Smooth muscle cell (in vitro differentiated cells): ENCODE data around the gene SLC29A3. TPM values are rescaled to one million over a fixed set of nuclear protein-coding genes. Genes with fewer than 3 reads are reported as not detected.
A peak's percentile ranks its signal among the peaks of the same experiment; 100 is the strongest.

Experiments used
- DNase-seq: peaks from one replicate; lab custom pipeline; 2025; ENCODE audit not compliant: unreplicated experiment; lab: John Stamatoyannopoulos, UW
- H2AFZ ChIP-seq: fragments of 200-600 bp; sonication (generic); 2 replicates; pipeline ENCODE4 v1.6.0; 2016; ENCODE audit warnings: antibody characterized with exemption, low read depth, mild to moderate bottlenecking
- H3F3A ChIP-seq: fragments of 200-600 bp; sonication (generic); 2 replicates; pipeline ENCODE4 v1.6.0; 2017; ENCODE audit warnings: antibody characterized with exemption, low read depth
- H3K27ac ChIP-seq: fragments of 200-600 bp; sonication (generic); 2 replicates; pipeline ENCODE4 v1.5.1; 2016; ENCODE audit warnings: low read depth, mild to moderate bottlenecking
- H3K27me3 ChIP-seq: fragments of 200-600 bp; sonication (generic); 2 replicates; pipeline ENCODE4 v1.6.1; 2016; ENCODE audit warnings: low read depth, mild to moderate bottlenecking
- H3K36me3 ChIP-seq: fragments of 200-600 bp; sonication (generic); 2 replicates; pipeline ENCODE4 v1.5.1; 2016; ENCODE audit warnings: low read depth
- H3K4me1 ChIP-seq: fragments of 200-600 bp; sonication (generic); 2 replicates; pipeline ENCODE4 v1.5.1; 2016; ENCODE audit warnings: low read depth
- H3K4me2 ChIP-seq: fragments of 200-600 bp; sonication (generic); 2 replicates; pipeline ENCODE4 v1.6.0; 2016; ENCODE audit warnings: mild to moderate bottlenecking
- H3K4me3 ChIP-seq: fragments of 200-600 bp; sonication (generic); 2 replicates; pipeline ENCODE4 v1.5.1; 2016; ENCODE audit warnings: mild to moderate bottlenecking
- H3K79me2 ChIP-seq: fragments of 200-600 bp; sonication (generic); 2 replicates; pipeline ENCODE4 v1.6.0; 2016; ENCODE audit warnings: low read depth, mild to moderate bottlenecking
- H3K9ac ChIP-seq: fragments of 200-600 bp; sonication (generic); 2 replicates; pipeline ENCODE4 v1.6.0; 2016; ENCODE audit warnings: low read depth
- H3K9me3 ChIP-seq: fragments of 200-600 bp; sonication (generic); replicated peaks from 2 replicates; pipeline ENCODE4 v1.5.1; 2016; ENCODE audit warnings: low read depth
- H4K20me1 ChIP-seq: fragments of 200-600 bp; sonication (generic); 2 replicates; pipeline ENCODE4 v1.6.0; 2016; ENCODE audit warnings: low read depth
- CTCF ChIP-seq: fragments of 200-600 bp; sonication (generic); IDR thresholded peaks from 2 replicates; pipeline ENCODE4 v1.5.1; 2017; ENCODE audit warnings: borderline replicate concordance, mild to moderate bottlenecking, antibody characterized with exemption; ENCODE audit not compliant: insufficient read depth, poor library complexity, severe bottlenecking
- WGBS: methylation state at CpG from one replicate; pipeline ENCODE4 v1.1.7; 2016; ENCODE audit warnings: low lambda C conversion rate; 5-methylcytosine and 5-hydroxymethylcytosine counted together
- polyA plus RNA-seq: library from polyadenylated mRNA; unstranded; fragments of >200 nt; fragmentation: Nextera tagmentation; extraction: Ambion mirVana; gene quantifications from 2 replicates; pipeline ENCODE4 v1.2.1, GENCODE V29; 2016
- total RNA-seq: library from RNA; depleted of rRNA; stranded (reverse); fragments of >200 nt; gene quantifications from 2 replicates; pipeline ENCODE4 v1.2.3, GENCODE V29; 2014

SLC29A3 gene
- total and polyA plus RNA-seq, 2 experiments from 2014 or later, result 2.9 to 4.8 TPM

GRCh38 chr10:71278691-71279588, 40.1 kb upstream of the SLC29A3 start:
- Histone ChIP-seq H3K4me2 (no peak overlapping the region), H3K27me3 (no peaks in the 10 kb centered on the region), H4K20me1 (peaks cover 100% of the 10 kb centered on the region), H3K79me2 (peaks cover 98% of the 10 kb centered on the region), H3K27ac (no peak overlapping the region), H3K9me3 (no peaks in the 10 kb centered on the region), H3K4me1 (peaks cover 9% of the 10 kb centered on the region), H3K9ac (no peak overlapping the region), H2AFZ (no peak overlapping the region), H3K4me3 (no peak overlapping the region), H3F3A (no peaks in the 10 kb centered on the region), H3K36me3 (no peaks in the 10 kb centered on the region)
- DNase-seq, result no peak
- 80% methylated on average over 18 of the region's 19 CpGs for WGBS
- TF ChIP-seq CTCF, result no peak

GRCh38 chr10:71279590-71280170, 39.4 kb upstream of the SLC29A3 start:
- H3K4me2 ChIP-seq, result no peak overlapping the region
- no peaks in the 10 kb centered on the region for H3K36me3 ChIP-seq
- no peak overlapping the region for H3K4me3 ChIP-seq
- H3K27me3 ChIP-seq, result no peaks in the 10 kb centered on the region
- peaks cover 91% of the 10 kb centered on the region for H3K79me2 ChIP-seq
- H3K4me1 ChIP-seq, result peaks cover 9% of the 10 kb centered on the region
- no peaks in the 10 kb centered on the region for H3K9me3 ChIP-seq
- no peak overlapping the region for H3K9ac ChIP-seq
- no peak overlapping the region for H2AFZ ChIP-seq
- WGBS, result 94% methylated on average over 22 of the region's 22 CpGs
- H4K20me1 ChIP-seq, result peaks cover 100% of the 10 kb centered on the region
- TF ChIP-seq CTCF, result no peak
- H3F3A ChIP-seq, result no peaks in the 10 kb centered on the region
- H3K27ac ChIP-seq, result peak overlapping the region; percentile 3
- no peak for DNase-seq

GRCh38 chr10:71280216-71280615, 38.8 kb upstream of the SLC29A3 start:
- no peak overlapping the region for H3K9ac ChIP-seq
- peak overlapping the region; percentile 3 for H3K27ac ChIP-seq
- no peak overlapping the region for H3K4me3 ChIP-seq
- no peak overlapping the region for H3K4me2 ChIP-seq
- H3K36me3 ChIP-seq, result no peaks in the 10 kb centered on the region
- TF ChIP-seq CTCF, result no peak
- H4K20me1 ChIP-seq, result peaks cover 100% of the 10 kb centered on the region
- peaks cover 9% of the 10 kb centered on the region for H3K4me1 ChIP-seq
- no peaks in the 10 kb centered on the region for H3K27me3 ChIP-seq
- no peaks in the 10 kb centered on the region for H3K9me3 ChIP-seq
- peaks cover 86% of the 10 kb centered on the region for H3K79me2 ChIP-seq
- DNase-seq, result no peak
- WGBS, result 94% methylated on average over 5 of the region's 5 CpGs
- H2AFZ ChIP-seq, result no peak overlapping the region
- no peaks in the 10 kb centered on the region for H3F3A ChIP-seq
